K562 (cell line): ENCODE measurements around the gene PATJ.

Source experiments
- FOXJ3 ChIP-seq: sonication (generic); formaldehyde crosslinking; IDR thresholded peaks from 2 replicates; pipeline ENCODE4 v1.4.0; 2020; ENCODE audit warnings: mild to moderate bottlenecking, missing genetic modification reagents
- MCM2 ChIP-seq: fragments of 450-650 bp; IDR thresholded peaks from 2 replicates; pipeline ENCODE4 v1.6.1; 2017; ENCODE audit warnings: low read depth, mild to moderate bottlenecking
- SMC3 ChIP-seq: conservative IDR thresholded peaks from 2 replicates; pipeline ENCODE4 v1.6.1; 2011; ENCODE audit warnings: low read depth, low read length, improper control_type of control experiment; ENCODE audit not compliant: insufficient read depth
- USF2 ChIP-seq: sonication (generic); formaldehyde crosslinking; IDR thresholded peaks from 2 replicates; pipeline ENCODE4 v1.5.0; 2020; ENCODE audit warnings: missing genetic modification reagents
- ZFP91 ChIP-seq: sonication (generic); formaldehyde crosslinking; IDR thresholded peaks from 2 replicates; pipeline ENCODE4 v1.8.0; 2022; ENCODE audit warnings: mild to moderate bottlenecking, missing genetic modification reagents
- ZNF507 ChIP-seq: conservative IDR thresholded peaks from 2 replicates; pipeline ENCODE4 v1.6.1; 2017; ENCODE audit warnings: missing genetic modification characterization, missing compliant biosample characterization
- TF ChIP-seq, protein P1 (sequence below): fragments of 250-450 bp; sonication (Bioruptor Pico); IDR thresholded peaks from 2 replicates; pipeline ENCODE4 v1.5.0; 2020; ENCODE audit warnings: mild to moderate bottlenecking

DNA sequence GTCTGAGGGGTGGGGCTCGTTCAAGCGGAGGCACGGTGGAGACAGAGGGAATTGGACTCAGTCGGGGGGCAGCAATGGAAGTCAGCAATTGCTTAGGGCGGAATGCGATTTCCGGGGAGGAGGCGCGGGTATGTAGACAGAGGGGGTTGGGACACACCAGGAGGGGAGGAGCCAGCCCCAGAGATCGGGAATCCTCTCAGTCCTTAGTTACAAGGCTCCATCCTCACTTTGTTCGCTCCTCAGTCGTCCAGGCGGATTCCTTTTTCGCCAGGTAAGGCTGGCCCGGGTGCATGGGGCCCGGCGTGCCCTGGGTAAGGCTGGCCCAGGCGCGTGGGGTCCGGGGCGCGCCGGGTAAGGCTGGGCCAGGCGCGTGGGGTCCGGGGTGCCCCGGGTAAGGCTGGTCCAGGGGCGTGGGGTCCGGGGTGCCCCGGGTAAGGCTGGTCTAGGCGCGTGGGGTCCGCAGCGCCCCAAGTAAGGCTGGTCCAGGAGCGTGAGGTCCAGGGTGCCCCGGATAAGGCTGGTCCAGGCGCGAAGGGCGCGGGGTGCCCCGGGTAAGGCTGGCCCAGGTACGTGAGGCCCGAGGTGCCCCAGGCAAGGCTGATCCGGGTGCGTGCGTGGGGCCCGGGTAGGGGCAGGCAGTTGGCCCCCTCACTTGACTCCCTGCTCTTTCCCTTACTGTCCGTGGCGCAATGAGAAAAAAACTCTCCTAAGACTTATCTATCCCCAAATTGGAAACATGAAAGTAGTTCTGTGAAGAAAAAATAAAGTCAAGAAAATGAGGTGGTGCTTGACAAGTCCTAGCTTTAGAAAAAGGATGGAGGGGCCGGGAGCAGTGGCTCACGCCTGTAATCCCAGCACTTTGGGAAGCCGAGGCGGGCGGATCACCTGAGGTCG, 452.6 kb downstream of the PATJ start, which contains the start of gene L1TD1:
- TF ChIP-seq USF2 (CRISPR knock-in tag): no peak
- TF ChIP-seq ZFP91 (CRISPR knock-in tag): no peak
- no peak for TF ChIP-seq FOXJ3 (CRISPR knock-in tag)
- no peak for TF ChIP-seq MCM2
- TF ChIP-seq, protein P1, sequence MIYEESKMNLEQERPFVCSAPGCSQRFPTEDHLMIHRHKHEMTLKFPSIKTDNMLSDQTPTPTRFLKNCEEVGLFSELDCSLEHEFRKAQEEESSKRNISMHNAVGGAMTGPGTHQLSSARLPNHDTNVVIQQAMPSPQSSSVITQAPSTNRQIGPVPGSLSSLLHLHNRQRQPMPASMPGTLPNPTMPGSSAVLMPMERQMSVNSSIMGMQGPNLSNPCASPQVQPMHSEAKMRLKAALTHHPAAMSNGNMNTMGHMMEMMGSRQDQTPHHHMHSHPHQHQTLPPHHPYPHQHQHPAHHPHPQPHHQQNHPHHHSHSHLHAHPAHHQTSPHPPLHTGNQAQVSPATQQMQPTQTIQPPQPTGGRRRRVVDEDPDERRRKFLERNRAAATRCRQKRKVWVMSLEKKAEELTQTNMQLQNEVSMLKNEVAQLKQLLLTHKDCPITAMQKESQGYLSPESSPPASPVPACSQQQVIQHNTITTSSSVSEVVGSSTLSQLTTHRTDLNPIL: no peak
- TF ChIP-seq SMC3: no peak
- TF ChIP-seq ZNF507 (tag): no peak
